Astrocyte of the cerebellum (primary cell): ENCODE measurements around the gene AATF.

Experiments used
- DNase-seq: peaks from one replicate; pipeline ENCODE4 v3.0.0-alpha.2; 2011; ENCODE audit warnings: low read depth
- H3K4me3 ChIP-seq: 2 replicates; pipeline ENCODE4 v1.5.1; 2011; ENCODE audit warnings: mild to moderate bottlenecking, low read depth, low read length, moderate library complexity
- in situ Hi-C: cut with HindIII; loops from 2 replicates; pipeline ENCODE4 v1.10.0; 2017; ENCODE audit warnings: low sequenced_read_pairs
- TF ChIP-seq, protein P1 (sequence below): IDR thresholded peaks from 2 replicates; pipeline ENCODE4 v1.5.1; 2012; ENCODE audit warnings: low read length, low read depth, moderate library complexity, mild to moderate bottlenecking; ENCODE audit errors: missing control alignments

Gene AATF

DNA sequence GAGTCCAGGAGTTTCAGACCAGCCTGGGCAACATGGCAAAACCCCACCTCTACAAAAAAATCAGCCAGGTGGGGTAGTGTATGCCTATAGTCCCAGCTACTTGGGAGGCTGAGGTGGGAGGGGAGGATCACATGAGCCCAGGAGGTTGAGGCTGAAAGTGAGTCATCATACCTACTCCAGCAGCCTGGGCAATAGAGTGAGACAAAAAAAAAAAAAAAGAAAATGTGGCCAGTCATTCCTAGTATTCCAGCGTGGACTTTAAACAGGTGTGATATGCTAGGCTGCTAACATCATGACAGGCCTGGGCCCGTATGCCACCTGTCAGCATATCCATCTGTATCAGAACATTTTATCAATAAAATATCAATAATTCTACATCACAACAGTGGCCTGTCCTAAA, 143.3 kb downstream of the AATF start:
- in situ Hi-C loops = no loop called here
- DNase-seq = no peak
- TF ChIP-seq, protein P1, sequence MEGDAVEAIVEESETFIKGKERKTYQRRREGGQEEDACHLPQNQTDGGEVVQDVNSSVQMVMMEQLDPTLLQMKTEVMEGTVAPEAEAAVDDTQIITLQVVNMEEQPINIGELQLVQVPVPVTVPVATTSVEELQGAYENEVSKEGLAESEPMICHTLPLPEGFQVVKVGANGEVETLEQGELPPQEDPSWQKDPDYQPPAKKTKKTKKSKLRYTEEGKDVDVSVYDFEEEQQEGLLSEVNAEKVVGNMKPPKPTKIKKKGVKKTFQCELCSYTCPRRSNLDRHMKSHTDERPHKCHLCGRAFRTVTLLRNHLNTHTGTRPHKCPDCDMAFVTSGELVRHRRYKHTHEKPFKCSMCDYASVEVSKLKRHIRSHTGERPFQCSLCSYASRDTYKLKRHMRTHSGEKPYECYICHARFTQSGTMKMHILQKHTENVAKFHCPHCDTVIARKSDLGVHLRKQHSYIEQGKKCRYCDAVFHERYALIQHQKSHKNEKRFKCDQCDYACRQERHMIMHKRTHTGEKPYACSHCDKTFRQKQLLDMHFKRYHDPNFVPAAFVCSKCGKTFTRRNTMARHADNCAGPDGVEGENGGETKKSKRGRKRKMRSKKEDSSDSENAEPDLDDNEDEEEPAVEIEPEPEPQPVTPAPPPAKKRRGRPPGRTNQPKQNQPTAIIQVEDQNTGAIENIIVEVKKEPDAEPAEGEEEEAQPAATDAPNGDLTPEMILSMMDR = no peak
- no peak overlapping the region for H3K4me3 ChIP-seq

DNA sequence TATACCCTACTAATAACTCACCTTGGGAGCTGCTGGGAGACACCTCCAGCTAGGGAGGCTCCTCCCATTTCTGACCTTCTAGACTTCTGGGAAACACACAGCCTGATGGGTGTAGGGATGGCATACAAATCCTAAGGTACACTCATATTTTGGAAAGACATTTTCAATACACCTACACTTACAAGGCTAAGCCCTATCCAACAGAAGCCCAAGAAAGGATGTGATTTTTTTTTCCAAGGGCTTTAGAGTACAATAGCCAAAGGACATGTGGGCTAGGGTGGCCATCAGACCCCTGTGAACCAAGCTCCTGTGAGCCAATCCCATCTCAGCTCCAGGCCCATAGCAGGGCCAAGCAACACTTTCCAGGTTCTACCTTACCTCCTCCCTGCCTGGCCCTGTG, 143.9 kb downstream of the AATF start:
- TF ChIP-seq, protein P1 = no peak
- in situ Hi-C loops = no loop called here
- no peak overlapping the region for H3K4me3 ChIP-seq
- no peak for DNase-seq

DNA sequence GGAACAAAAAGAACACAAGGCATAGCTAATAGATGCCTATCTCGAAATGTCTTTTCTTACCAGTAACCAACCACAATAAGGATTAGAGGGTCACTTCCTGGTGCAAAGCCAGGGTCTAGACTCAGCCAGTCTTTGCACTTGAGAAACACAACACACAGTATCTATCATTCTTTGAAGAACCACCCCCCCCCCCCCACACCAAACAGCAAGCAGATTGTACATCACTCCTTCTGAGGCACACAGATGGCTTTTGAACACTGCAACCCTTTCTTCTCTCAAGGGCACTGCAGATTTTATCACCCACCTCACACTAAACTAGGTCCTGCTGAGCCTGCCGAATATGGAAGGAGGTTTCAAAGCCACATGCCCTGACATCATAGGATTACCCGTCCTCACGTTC, 145.6 kb downstream of the AATF start:
- H3K4me3 ChIP-seq = no peak overlapping the region
- TF ChIP-seq, protein P1 = no peak
- no peak for DNase-seq
- in situ Hi-C loops = no loop called here

DNA sequence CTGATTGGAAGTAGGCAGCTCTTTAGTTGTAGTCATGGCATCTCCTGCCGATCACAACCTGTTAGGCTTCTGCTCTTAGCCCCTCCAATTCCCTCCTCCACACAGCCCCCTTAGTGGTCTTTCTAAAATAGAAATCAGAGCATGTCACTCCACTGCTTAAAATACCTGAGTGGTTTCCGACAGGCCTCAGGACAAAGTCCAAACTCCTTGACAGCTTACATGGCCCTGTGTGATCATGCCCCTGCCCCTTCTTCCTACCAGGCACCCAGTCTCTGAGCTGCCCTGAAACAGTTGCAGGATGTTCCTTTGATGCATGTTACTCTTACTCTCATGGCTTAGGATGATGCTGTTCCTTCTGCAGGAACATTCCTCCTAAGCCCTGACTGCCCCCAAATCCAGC, 147.3 kb downstream of the AATF start:
- TF ChIP-seq, protein P1 = no peak
- no peak overlapping the region for H3K4me3 ChIP-seq
- no peak for DNase-seq
- in situ Hi-C loops = no loop called here

DNA sequence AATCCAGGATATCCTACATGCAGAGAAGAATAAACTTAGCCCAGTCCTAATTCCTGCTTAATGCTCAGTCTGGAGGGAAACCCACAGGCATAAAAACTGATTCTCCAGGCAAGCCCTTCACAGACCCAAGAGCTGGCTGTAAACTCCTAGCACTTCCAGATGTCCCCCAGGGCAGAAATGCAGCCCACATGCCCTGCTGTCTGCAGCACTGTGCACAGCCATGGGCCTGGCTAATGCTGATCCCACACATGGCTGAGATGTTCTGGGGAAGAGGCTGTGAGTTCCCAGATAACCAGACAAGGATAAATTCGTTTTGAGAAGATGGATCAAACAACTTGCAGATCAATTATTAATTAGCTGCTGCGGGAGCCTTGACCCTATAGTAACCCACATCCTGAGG, 148.4 kb downstream of the AATF start:
- no peak overlapping the region for H3K4me3 ChIP-seq
- in situ Hi-C loops = no loop called here
- TF ChIP-seq, protein P1 = no peak
- no peak for DNase-seq

DNA sequence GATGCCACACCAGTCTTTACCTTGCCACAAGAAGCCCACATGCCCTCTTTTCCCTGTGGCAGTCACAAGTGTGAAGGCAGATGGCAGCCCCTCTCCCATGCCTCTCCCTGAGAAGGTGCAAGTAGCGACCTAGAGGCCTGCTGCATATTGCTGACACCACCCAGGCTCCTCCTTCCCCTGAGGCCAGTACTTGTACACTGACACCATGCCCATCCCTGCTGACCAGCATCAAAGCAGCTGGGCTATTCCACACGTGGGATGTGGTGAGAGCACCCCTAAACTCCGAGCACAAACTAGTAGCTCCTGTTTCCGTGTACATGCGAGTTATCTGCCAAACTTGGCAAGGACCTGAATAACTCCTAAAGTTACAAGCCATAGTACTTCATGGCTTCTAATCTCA, 149.4 kb downstream of the AATF start:
- no peak for DNase-seq
- H3K4me3 ChIP-seq = no peak overlapping the region
- in situ Hi-C loops = no loop called here
- TF ChIP-seq, protein P1 = no peak
